ENCODE measurements around the gene RPL7L1. TPM values are rescaled to one million over a fixed set of nuclear protein-coding genes. Genes with fewer than 3 reads are reported as not detected.
"Not testable (repeated sequence)": the region's sequence is repeated elsewhere in the genome, so short reads cannot be mapped to it uniquely, and the experiment has no call there.

The RPL7L1 gene
- total RNA-seq, 1 experiment from 2014 or later: 84.1 TPM

DNA sequence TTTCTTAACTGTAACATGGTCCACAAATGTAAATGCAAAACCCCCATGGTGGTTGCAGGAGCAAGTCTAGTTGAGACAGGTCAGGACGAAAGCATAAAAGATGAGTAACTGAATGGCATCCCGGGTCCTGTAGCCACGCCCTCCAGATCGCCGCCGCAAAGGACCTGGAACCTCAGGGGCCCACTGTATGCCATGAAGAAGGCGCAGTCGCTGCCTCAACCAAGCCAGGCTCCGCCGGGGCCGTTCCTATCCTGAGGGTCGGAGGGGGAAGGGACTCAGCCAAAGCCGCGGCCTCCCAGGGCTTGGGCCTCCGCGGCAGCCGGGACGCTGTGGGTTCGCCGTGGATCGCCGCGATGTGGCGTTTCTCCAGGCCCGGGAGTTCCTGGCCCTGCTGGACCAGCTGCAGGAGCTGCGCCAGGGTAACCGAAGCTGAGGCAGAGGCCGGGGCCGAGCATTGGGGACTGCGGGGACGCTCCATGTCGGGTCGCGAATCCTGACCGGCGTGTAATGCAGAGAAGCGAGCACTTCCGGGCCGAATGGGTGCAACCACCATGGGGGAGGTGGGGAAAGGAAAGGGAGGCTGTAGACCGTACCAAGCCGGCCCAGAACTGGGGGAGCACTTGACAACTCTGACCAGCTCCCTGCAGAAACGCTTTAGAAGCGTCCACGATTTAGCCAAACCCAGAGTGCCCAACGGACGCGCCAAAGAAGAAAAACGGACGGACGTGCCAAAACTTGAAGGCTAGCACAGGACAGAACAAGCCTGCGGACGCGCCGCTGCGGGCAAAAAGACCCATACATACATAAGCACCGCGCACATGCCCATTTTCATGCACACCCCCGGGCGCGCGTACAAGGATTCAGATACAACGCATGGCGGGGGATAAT is 11.1 kb downstream of the RPL7L1 start:
- intact Hi-C loops (cut with micrococcal nuclease; ENCODE audit: unreplicated experiment): no loop called here
- POLR2A ChIA-PET (ENCODE audit: unreplicated experiment): interaction anchor here (0.7 to 1.0 kb wide), 2 partner anchors 39 to 281 kb away, joined by 5 to 10 read pairs; partner anchors contain the start of gene CNPY3
- CTCF ChIA-PET: no interaction called here
- 0 out of 2 replicates have a peak, but pooled peaks cover 3% of the 10 kb centered on the region for H3K79me2 ChIP-seq (ENCODE audit: low read depth)
- no peaks in the 10 kb centered on the region for H3K27me3 ChIP-seq (ENCODE audit: insufficient read depth, low read depth)
- peak; percentile 87 to 93 for DNase-seq
- peaks cover 17% of the 10 kb centered on the region; the same call in 1 of the 2 replicates for H3K4me1 ChIP-seq (replicated peaks; ENCODE audit: insufficient read depth)
- H3K27ac ChIP-seq: peak overlapping the region; percentile 89
- H4K20me1 ChIP-seq (ENCODE audit: insufficient read depth): no peaks in the 10 kb centered on the region
- H2AFZ ChIP-seq: peak overlapping the region; percentile 89
- no peak for TF ChIP-seq EZH2 (IDR thresholded peaks at IDR 0.05; ENCODE audit: low read depth)
- TF ChIP-seq, protein P1, sequence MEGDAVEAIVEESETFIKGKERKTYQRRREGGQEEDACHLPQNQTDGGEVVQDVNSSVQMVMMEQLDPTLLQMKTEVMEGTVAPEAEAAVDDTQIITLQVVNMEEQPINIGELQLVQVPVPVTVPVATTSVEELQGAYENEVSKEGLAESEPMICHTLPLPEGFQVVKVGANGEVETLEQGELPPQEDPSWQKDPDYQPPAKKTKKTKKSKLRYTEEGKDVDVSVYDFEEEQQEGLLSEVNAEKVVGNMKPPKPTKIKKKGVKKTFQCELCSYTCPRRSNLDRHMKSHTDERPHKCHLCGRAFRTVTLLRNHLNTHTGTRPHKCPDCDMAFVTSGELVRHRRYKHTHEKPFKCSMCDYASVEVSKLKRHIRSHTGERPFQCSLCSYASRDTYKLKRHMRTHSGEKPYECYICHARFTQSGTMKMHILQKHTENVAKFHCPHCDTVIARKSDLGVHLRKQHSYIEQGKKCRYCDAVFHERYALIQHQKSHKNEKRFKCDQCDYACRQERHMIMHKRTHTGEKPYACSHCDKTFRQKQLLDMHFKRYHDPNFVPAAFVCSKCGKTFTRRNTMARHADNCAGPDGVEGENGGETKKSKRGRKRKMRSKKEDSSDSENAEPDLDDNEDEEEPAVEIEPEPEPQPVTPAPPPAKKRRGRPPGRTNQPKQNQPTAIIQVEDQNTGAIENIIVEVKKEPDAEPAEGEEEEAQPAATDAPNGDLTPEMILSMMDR (conservative IDR thresholded peaks at IDR 0.05): no peak
- peak overlapping the region; percentile 84 for H3K4me2 ChIP-seq
- no peaks in the 10 kb centered on the region for H3K9me2 ChIP-seq (ENCODE audit: insufficient read depth)
- H3K9me3 ChIP-seq (ENCODE audit: insufficient read depth, low read depth): no peaks in the 10 kb centered on the region
- 0 out of 2 replicates have a peak, but pooled peaks cover 6% of the 10 kb centered on the region for H3K36me3 ChIP-seq (ENCODE audit: low read depth)
- peaks cover 35% of the 10 kb centered on the region for H3F3A ChIP-seq (ENCODE audit: insufficient read depth, low read depth)
- H3K4me3 ChIP-seq: peak overlapping the region; percentile 80
- BruUV-seq (replicated peaks): TSS peak; percentile 96

DNA sequence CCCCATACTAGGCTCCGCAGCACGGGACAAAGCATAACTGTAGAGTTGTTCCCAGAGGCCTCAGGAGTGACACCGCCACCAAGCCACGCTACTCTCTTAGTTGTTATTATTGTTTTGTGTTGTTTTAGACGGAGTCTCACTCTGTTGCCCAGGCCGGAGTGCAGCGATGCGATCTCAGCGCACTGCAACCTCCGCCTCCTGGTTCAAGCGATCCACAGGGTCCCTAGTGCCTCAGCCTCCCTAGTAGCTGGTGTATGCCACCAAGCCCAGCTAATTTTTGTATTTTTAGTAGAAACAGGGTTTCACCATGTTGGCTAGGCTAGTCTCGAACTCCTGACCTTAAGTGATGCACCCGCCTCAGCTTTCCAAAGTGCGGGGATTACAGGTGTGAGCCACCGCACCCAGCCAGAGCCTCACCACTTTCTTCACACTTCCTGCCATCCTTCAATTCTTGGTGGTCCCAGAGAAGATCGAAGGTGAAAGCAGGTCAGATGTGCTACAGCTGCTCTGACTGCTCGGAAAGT is 11.8 kb downstream of the RPL7L1 start:
- ChIA-PET POLR2A (ENCODE audit: unreplicated experiment) (interaction anchor here (0.5 to 1.0 kb wide), 4 partner anchors 12 to 281 kb away, joined by 3 to 10 read pairs (median 6); partner anchors contain the start of genes CNPY3 and RPL7L1), CTCF (no interaction called here)
- no peaks in the 10 kb centered on the region for H4K20me1 ChIP-seq (ENCODE audit: insufficient read depth)
- H3K27me3 ChIP-seq (ENCODE audit: insufficient read depth, low read depth): no peaks in the 10 kb centered on the region
- BruUV-seq (replicated peaks): no TSS peak
- H3F3A ChIP-seq (ENCODE audit: insufficient read depth, low read depth): peaks cover 29% of the 10 kb centered on the region
- intact Hi-C loops (cut with micrococcal nuclease; ENCODE audit: unreplicated experiment): no loop called here
- H3K36me3 ChIP-seq (ENCODE audit: low read depth): no peaks in the 10 kb centered on the region
- no peaks in the 10 kb centered on the region for H3K9me3 ChIP-seq (ENCODE audit: insufficient read depth, low read depth)
- no peaks in the 10 kb centered on the region for H3K79me2 ChIP-seq (ENCODE audit: low read depth)
- peak overlapping the region; percentile 89 for H2AFZ ChIP-seq
- peak overlapping the region; percentile 80 for H3K4me3 ChIP-seq
- H3K9me2 ChIP-seq (ENCODE audit: insufficient read depth): no peaks in the 10 kb centered on the region
- H3K27ac ChIP-seq: no peak overlapping the region
- H3K4me2 ChIP-seq: peak overlapping the region; percentile 84
- H3K4me1 ChIP-seq (replicated peaks; ENCODE audit: insufficient read depth): peaks cover 17% of the 10 kb centered on the region; the same call in 1 of the 2 replicates
- TF ChIP-seq, protein P1 (conservative IDR thresholded peaks at IDR 0.05): no peak
- TF ChIP-seq EZH2 (IDR thresholded peaks at IDR 0.05; ENCODE audit: low read depth): no peak
- no peak for DNase-seq

DNA sequence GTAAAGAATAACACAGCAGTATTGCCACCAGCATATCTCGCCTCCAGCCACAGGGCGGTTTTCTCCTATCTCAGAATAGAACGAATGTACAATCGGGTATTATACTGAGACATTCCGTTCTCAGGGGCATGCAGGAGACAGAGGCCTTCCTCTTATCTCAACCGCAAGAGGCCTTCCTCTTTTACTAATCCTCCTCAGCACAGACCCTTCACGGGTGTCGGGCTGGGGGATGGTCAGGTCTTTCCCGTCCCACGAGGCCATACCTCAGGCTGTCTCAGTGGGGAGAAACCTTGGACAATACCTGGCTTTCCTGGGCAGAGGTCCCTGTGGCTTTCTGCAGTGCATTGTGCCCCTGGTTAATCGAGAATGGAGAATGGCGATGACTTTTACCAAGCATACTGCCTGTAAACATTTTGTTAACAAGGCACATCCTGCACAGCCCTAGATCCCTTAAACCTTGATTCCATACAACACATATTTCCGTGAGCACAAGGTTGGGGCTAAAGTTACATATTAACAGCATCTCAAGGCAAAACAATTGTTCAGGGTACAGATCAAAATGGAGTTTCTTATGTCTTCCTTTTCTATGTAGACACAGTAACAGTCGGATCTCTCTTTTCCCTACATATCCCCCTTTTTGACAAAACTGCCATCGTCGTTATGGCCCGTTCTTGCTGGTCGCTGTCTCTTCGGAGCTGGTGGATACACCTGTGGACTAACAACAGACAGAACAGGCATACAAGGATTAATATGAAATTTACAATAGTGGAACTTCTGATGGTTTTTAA is 14.8 kb downstream of the RPL7L1 start:
- Histone ChIP-seq H3F3A (ENCODE audit: insufficient read depth, low read depth) (peaks cover 14% of the 10 kb centered on the region), H3K4me1 (replicated peaks; ENCODE audit: insufficient read depth) (peaks cover 14% of the 10 kb centered on the region; the same call in 1 of the 2 replicates)
- H3K36me3 ChIP-seq (ENCODE audit: low read depth); intact Hi-C loops (cut with micrococcal nuclease; ENCODE audit: unreplicated experiment); DNase-seq; H3K27me3 ChIP-seq (ENCODE audit: insufficient read depth, low read depth); H4K20me1 ChIP-seq (ENCODE audit: insufficient read depth); H2AFZ ChIP-seq; H3K9me2 ChIP-seq (ENCODE audit: insufficient read depth); H3K4me2 ChIP-seq; H3K4me3 ChIP-seq; H3K27ac ChIP-seq; H3K9me3 ChIP-seq (ENCODE audit: insufficient read depth, low read depth); BruUV-seq (replicated peaks); POLR2A ChIA-PET (ENCODE audit: unreplicated experiment); H3K79me2 ChIP-seq (ENCODE audit: low read depth): not testable (repeated sequence)
- CTCF ChIA-PET: interaction anchor here (0.6 kb wide), 1 partner anchor 10 kb away, joined by 17 read pairs; no protein-coding TSS in a partner anchor

Data from PC-9 (cell line).